WTC11 (cell line): Measurements from ENCODE around the gene SLC7A14. TPM values are rescaled to one million over a fixed set of nuclear protein-coding genes. Genes with fewer than 3 reads are reported as not detected.

Source experiments
- ATAC-seq: fragments of 200-7000 bp; cut with Tn5 transposase; 2 replicates; pipeline ENCODE4 v1.10.0; 2021; ENCODE audit warnings: mild to moderate bottlenecking, moderate library complexity
- CTCF ChIA-PET: fragments of 300-600 bp; sonication (Branson Sonifier 250); formaldehyde crosslinking; loops from one replicate; lab custom pipeline; 2021; ENCODE audit warnings: antibody characterized with exemption; lab: Charles Lee
- POLR2A ChIA-PET: fragments of 350-600 bp; sonication (Branson Sonifier 250); formaldehyde crosslinking; loops from one replicate; lab custom pipeline; 2021; ENCODE audit warnings: antibody characterized with exemption; lab: Charles Lee
- DNase-seq: peaks from one replicate; pipeline ENCODE4 v3.0.0; 2021; ENCODE audit warnings: low spot score
- H3K27ac Mint-ChIP-seq: 2 replicates; pipeline ENCODE4 v1.8.0; 2021; ENCODE audit warnings: mixed read lengths
- H3K27me3 Mint-ChIP-seq: 2 replicates; pipeline ENCODE4 v1.8.0; 2021; ENCODE audit warnings: low read depth, mild to moderate bottlenecking, moderate library complexity, mixed read lengths
- H3K36me3 Mint-ChIP-seq: 2 replicates; pipeline ENCODE4 v1.8.0; 2021; ENCODE audit warnings: mixed read lengths
- H3K4me1 Mint-ChIP-seq: 2 replicates; pipeline ENCODE4 v1.8.0; 2022; ENCODE audit warnings: mixed read lengths
- H3K4me3 Mint-ChIP-seq: 2 replicates; pipeline ENCODE4 v1.8.0; 2021; ENCODE audit warnings: mild to moderate bottlenecking, moderate library complexity, mixed read lengths
- H3K9me3 Mint-ChIP-seq: 2 replicates; pipeline ENCODE4 v1.8.0; 2021; ENCODE audit warnings: mixed read lengths
- AR ChIP-seq: fragments of 250-450 bp; sonication (Bioruptor Pico); IDR thresholded peaks from 2 replicates; pipeline ENCODE4 v1.9.0; 2021; ENCODE audit warnings: mild to moderate bottlenecking
- CTCF ChIP-seq: fragments of 200-600 bp; IDR thresholded peaks from 2 replicates; pipeline ENCODE4 v1.8.0; 2022; ENCODE audit warnings: antibody characterized with exemption
- ELF4 ChIP-seq: sonication (generic); formaldehyde crosslinking; IDR thresholded peaks from 2 replicates; pipeline ENCODE4 v1.8.1; 2022; ENCODE audit warnings: low read depth, mild to moderate bottlenecking, moderate library complexity, missing genetic modification reagents
- EMX1 ChIP-seq: fragments of 250-450 bp; sonication (Bioruptor Pico); IDR thresholded peaks from 2 replicates; pipeline ENCODE4 v1.8.0; 2021; ENCODE audit warnings: mild to moderate bottlenecking
- FOXP4 ChIP-seq: sonication (generic); formaldehyde crosslinking; IDR thresholded peaks from 2 replicates; pipeline ENCODE4 v1.8.0; 2022; ENCODE audit warnings: mild to moderate bottlenecking, missing genetic modification reagents
- HMGA2 ChIP-seq: fragments of 250-450 bp; sonication (Bioruptor Pico); IDR thresholded peaks from 2 replicates; pipeline ENCODE4 v1.4.0; 2021; ENCODE audit warnings: mild to moderate bottlenecking, moderate library complexity
- HMGXB4 ChIP-seq: sonication (generic); formaldehyde crosslinking; IDR thresholded peaks from 2 replicates; pipeline ENCODE4 v1.8.1; 2023; ENCODE audit warnings: mild to moderate bottlenecking, moderate library complexity, missing genetic modification reagents
- MYBL2 ChIP-seq: sonication (generic); formaldehyde crosslinking; IDR thresholded peaks from 2 replicates; pipeline ENCODE4 v1.8.1; 2023; ENCODE audit warnings: mild to moderate bottlenecking, moderate library complexity, missing genetic modification reagents
- NFATC4 ChIP-seq: fragments of 250-450 bp; sonication (Bioruptor Pico); IDR thresholded peaks from 2 replicates; pipeline ENCODE4 v1.9.0; 2021; ENCODE audit warnings: mild to moderate bottlenecking
- NFYB ChIP-seq: sonication (generic); formaldehyde crosslinking; conservative IDR thresholded peaks from 2 replicates; pipeline ENCODE4 v1.8.0; 2022; ENCODE audit warnings: low read depth, missing genetic modification reagents
- PRRX2 ChIP-seq: fragments of 250-450 bp; sonication (Bioruptor Pico); IDR thresholded peaks from 2 replicates; pipeline ENCODE4 v1.8.0; 2021; ENCODE audit warnings: mild to moderate bottlenecking
- SMAD3 ChIP-seq: sonication (generic); formaldehyde crosslinking; IDR thresholded peaks from 2 replicates; pipeline ENCODE4 v1.8.0; 2022; ENCODE audit warnings: missing genetic modification reagents, mild to moderate bottlenecking, borderline replicate concordance
- TCF7 ChIP-seq: sonication (generic); formaldehyde crosslinking; IDR thresholded peaks from 2 replicates; pipeline ENCODE4 v1.8.0; 2022; ENCODE audit warnings: mild to moderate bottlenecking, low read depth, missing genetic modification reagents, moderate library complexity
- USF2 ChIP-seq: sonication (generic); formaldehyde crosslinking; IDR thresholded peaks from 2 replicates; pipeline ENCODE4 v1.8.1; 2023; ENCODE audit warnings: mild to moderate bottlenecking, missing genetic modification reagents, moderate library complexity
- ZBTB43 ChIP-seq: sonication (generic); formaldehyde crosslinking; IDR thresholded peaks from 2 replicates; pipeline ENCODE4 v1.8.1; 2023; ENCODE audit warnings: mild to moderate bottlenecking, missing genetic modification reagents
- ZMAT4 ChIP-seq: fragments of 250-450 bp; sonication (Bioruptor Pico); IDR thresholded peaks from 2 replicates; pipeline ENCODE4 v1.9.0; 2021; ENCODE audit warnings: mild to moderate bottlenecking
- ZNF512 ChIP-seq: sonication (generic); formaldehyde crosslinking; IDR thresholded peaks from 2 replicates; pipeline ENCODE4 v1.8.1; 2022; ENCODE audit warnings: missing genetic modification reagents, borderline replicate concordance
- total RNA-seq: library from RNA; stranded (reverse); gene quantifications from 3 replicates; pipeline ENCODE4 v1.2.3, GENCODE V29; 2021

The SLC7A14 gene
- total RNA-seq, 1 experiment from 2014 or later = 0.68 TPM

- no peak for TF ChIP-seq ZMAT4
- TF ChIP-seq NFATC4 (CRISPR knock-in tag) = no peak
Observed at GRCh38 chr3:170467007-170467406, 118.9 kb downstream of the SLC7A14 start (continued).

GRCh38 chr3:170465955-170466354 lies 119.9 kb downstream of the SLC7A14 start:
- no peaks in the 10 kb centered on the region for H3K27me3 Mint-ChIP-seq
- H3K36me3 Mint-ChIP-seq = no peaks in the 10 kb centered on the region
- no peaks in the 10 kb centered on the region for H3K9me3 Mint-ChIP-seq
- DNase-seq (no peak), ATAC-seq (no peak)
- TF ChIP-seq CTCF = no peak
- TF ChIP-seq NFATC4 (CRISPR knock-in tag) = no peak
- no peak for TF ChIP-seq HMGXB4 (CRISPR knock-in tag)
- TF ChIP-seq PRRX2 (CRISPR knock-in tag) = no peak
- ChIA-PET CTCF (interaction anchor here (0.9 to 1.6 kb wide), 6 partner anchors 11 to 346 kb away, joined by 3 to 4 read pairs (median 4); no protein-coding TSS in a partner anchor), POLR2A (no interaction called here)
- H3K4me3 Mint-ChIP-seq = no peak overlapping the region
- peaks cover 32% of the 10 kb centered on the region for H3K4me1 Mint-ChIP-seq
- H3K27ac Mint-ChIP-seq = no peak overlapping the region

GRCh38 chr3:170463011-170463410 lies 122.9 kb downstream of the SLC7A14 start:
- CTCF ChIA-PET = interaction anchor here (0.6 to 1.7 kb wide), 4 partner anchors 9 to 49 kb away, joined by 3 to 7 read pairs (median 4); no protein-coding TSS in a partner anchor
- TF ChIP-seq TCF7 (CRISPR knock-in tag) (no peak), NFYB (CRISPR knock-in tag) (no peak), MYBL2 (CRISPR knock-in tag) (no peak), PRRX2 (CRISPR knock-in tag) (no peak), ELF4 (CRISPR knock-in tag) (no peak), SMAD3 (CRISPR knock-in tag) (no peak)

GRCh38 chr3:170458285-170458684 lies 127.6 kb downstream of the SLC7A14 start:
- ChIA-PET POLR2A (no interaction called here), CTCF (interaction anchor here (0.9 to 1.2 kb wide), 2 partner anchors 44 to 353 kb away, joined by 3 read pairs; no protein-coding TSS in a partner anchor)
- ATAC-seq (no peak), DNase-seq (no peak)
- Mint-ChIP-seq H3K4me1 (no peaks in the 10 kb centered on the region; the same call in 1 of the 2 replicates), H3K4me3 (no peak overlapping the region), H3K27me3 (no peaks in the 10 kb centered on the region; the same call in 1 of the 2 replicates), H3K9me3 (peaks cover 5% of the 10 kb centered on the region; the same call in 1 of the 2 replicates), H3K27ac (no peak overlapping the region), H3K36me3 (no peaks in the 10 kb centered on the region)
- TF ChIP-seq EMX1 (CRISPR knock-in tag) (no peak), HMGA2 (CRISPR knock-in tag) (no peak), ZNF512 (CRISPR knock-in tag) (no peak), USF2 (CRISPR knock-in tag) (no peak), FOXP4 (CRISPR knock-in tag) (no peak), ZBTB43 (CRISPR knock-in tag) (no peak), AR (CRISPR knock-in tag) (no peak)

More at GRCh38 chr3:170463011-170463410, 122.9 kb downstream of the SLC7A14 start:
- Mint-ChIP-seq H3K36me3 (no peaks in the 10 kb centered on the region), H3K4me1 (peaks cover 22% of the 10 kb centered on the region), H3K4me3 (no peak overlapping the region), H3K9me3 (no peaks in the 10 kb centered on the region), H3K27me3 (no peaks in the 10 kb centered on the region), H3K27ac (no peak overlapping the region; the same call in 1 of the 2 replicates)
- DNase-seq = no peak
- ATAC-seq = no peak
- POLR2A ChIA-PET = interaction anchor here (0.6 kb wide), 1 partner anchor 66 kb away, joined by 5 read pairs; no protein-coding TSS in a partner anchor
